Calu3 (cell line): ENCODE measurements around the gene ZNF487. TPM values are rescaled to one million over a fixed set of nuclear protein-coding genes. Genes with fewer than 3 reads are reported as not detected.
A peak's percentile ranks its signal among the peaks of the same experiment; 100 is the strongest.

Experiments used
- BruUV-seq: library from RNA; stranded (reverse); fragments of 400-500 nt; replicated peaks from 2 replicates; lab custom pipeline; 2021; lab: Mats Ljungman, UMichigan
- CTCF ChIA-PET: fragments of 300-600 bp; sonication (Branson Sonifier 250); formaldehyde crosslinking; loops from one replicate; lab custom pipeline; 2022; ENCODE audit warnings: antibody characterized with exemption; lab: Charles Lee
- DNase-seq: peaks from one replicate; pipeline ENCODE4 v3.0.0; 2022
- H3K27ac Mint-ChIP-seq: one replicate; pipeline ENCODE4 v1.8.0; 2022; ENCODE audit warnings: mixed read lengths; ENCODE audit not compliant: unreplicated experiment
- H3K27me3 Mint-ChIP-seq: one replicate; pipeline ENCODE4 v1.8.0; 2022; ENCODE audit warnings: mixed read lengths; ENCODE audit not compliant: unreplicated experiment
- H3K36me3 Mint-ChIP-seq: one replicate; pipeline ENCODE4 v1.8.0; 2022; ENCODE audit warnings: mild to moderate bottlenecking, moderate library complexity, mixed read lengths; ENCODE audit not compliant: insufficient read depth, unreplicated experiment
- H3K4me1 Mint-ChIP-seq: one replicate; pipeline ENCODE4 v1.8.0; 2022; ENCODE audit warnings: mild to moderate bottlenecking, low read depth, mixed read lengths; ENCODE audit not compliant: unreplicated experiment
- H3K4me3 Mint-ChIP-seq: one replicate; pipeline ENCODE4 v1.8.0; 2022; ENCODE audit warnings: mild to moderate bottlenecking, low read depth, moderate library complexity, mixed read lengths; ENCODE audit not compliant: unreplicated experiment
- H3K9me3 Mint-ChIP-seq: one replicate; pipeline ENCODE4 v1.8.0; 2022; ENCODE audit warnings: low read depth, mixed read lengths; ENCODE audit not compliant: unreplicated experiment
- CTCF ChIP-seq: fragments of 200-600 bp; IDR thresholded peaks from one replicate; pipeline ENCODE4 v1.8.0; 2022; ENCODE audit warnings: antibody characterized with exemption; ENCODE audit not compliant: unreplicated experiment
- intact Hi-C: fragments of 100-400 bp; cut with micrococcal nuclease; formaldehyde crosslinking; loops from one replicate; pipeline ENCODE4 v1.10.0; 2022; ENCODE audit not compliant: unreplicated experiment
- total RNA-seq: library from RNA; stranded (reverse); gene quantifications from 2 replicates; pipeline ENCODE4 v1.2.3, GENCODE V29; 2022

Gene ZNF487
- total RNA-seq, 1 experiment from 2014 or later = 3.4 TPM

- intact Hi-C loops = no loop called here
- CTCF ChIA-PET = interaction anchor here (0.7 to 1.1 kb wide), 2 partner anchors 8 to 198 kb away, joined by 3 read pairs; no protein-coding TSS in a partner anchor
- TF ChIP-seq CTCF = no peak
- Mint-ChIP-seq H3K4me3 (peak overlapping the region; percentile 76), H3K36me3 (peaks cover 94% of the 10 kb centered on the region), H3K9me3 (no peaks in the 10 kb centered on the region), H3K4me1 (peaks cover 55% of the 10 kb centered on the region), H3K27me3 (no peaks in the 10 kb centered on the region), H3K27ac (peak overlapping the region; percentile 84)
- DNase-seq = no peak
- BruUV-seq = TSS peak; percentile 0
These were observed 33.9 kb upstream of the ZNF487 start for GRCh38 chr10:43402880-43403452.

GRCh38 chr10:43403911-43404703, 32.8 kb upstream of the ZNF487 start:
- peaks cover 96% of the 10 kb centered on the region for H3K36me3 Mint-ChIP-seq
- H3K4me3 Mint-ChIP-seq = peak overlapping the region; percentile 76
- no TSS peak for BruUV-seq
- H3K27ac Mint-ChIP-seq = peak overlapping the region; percentile 84
- peaks cover 54% of the 10 kb centered on the region for H3K4me1 Mint-ChIP-seq
- H3K9me3 Mint-ChIP-seq = no peaks in the 10 kb centered on the region
- DNase-seq = peak; percentile 53
- no peak for TF ChIP-seq CTCF
- CTCF ChIA-PET = interaction anchor here (0.6 to 1.1 kb wide), 3 partner anchors 9 to 199 kb away, joined by 3 to 7 read pairs (median 3); no protein-coding TSS in a partner anchor
- intact Hi-C loops = no loop called here
- no peaks in the 10 kb centered on the region for H3K27me3 Mint-ChIP-seq

- Mint-ChIP-seq H3K4me1 (peaks cover 48% of the 10 kb centered on the region), H3K4me3 (peak overlapping the region; percentile 76), H3K36me3 (peaks cover 96% of the 10 kb centered on the region), H3K27me3 (no peaks in the 10 kb centered on the region), H3K9me3 (no peaks in the 10 kb centered on the region), H3K27ac (peak overlapping the region; percentile 84)
- no TSS peak for BruUV-seq
- CTCF ChIA-PET = no interaction called here
- intact Hi-C loops = no loop called here
- TF ChIP-seq CTCF = no peak
- DNase-seq = no peak
These were observed 32.2 kb upstream of the ZNF487 start for GRCh38 chr10:43404704-43405084.

GRCh38 chr10:43407148-43407575, 29.7 kb upstream of the ZNF487 start:
- Mint-ChIP-seq H3K27me3 (no peaks in the 10 kb centered on the region), H3K4me3 (peak overlapping the region; percentile 76), H3K36me3 (peaks cover 87% of the 10 kb centered on the region), H3K27ac (peak overlapping the region; percentile 86), H3K4me1 (peaks cover 37% of the 10 kb centered on the region), H3K9me3 (no peaks in the 10 kb centered on the region)
- CTCF ChIA-PET = interaction anchor here (0.6 to 1.3 kb wide), 3 partner anchors 17 to 894 kb away, joined by 3 read pairs; no protein-coding TSS in a partner anchor
- intact Hi-C loops = no loop called here
- BruUV-seq = TSS peak; percentile 11
- peak; percentile 55 for DNase-seq
- no peak for TF ChIP-seq CTCF
